ENCODE data around the gene IVL.

IVL gene

DNA sequence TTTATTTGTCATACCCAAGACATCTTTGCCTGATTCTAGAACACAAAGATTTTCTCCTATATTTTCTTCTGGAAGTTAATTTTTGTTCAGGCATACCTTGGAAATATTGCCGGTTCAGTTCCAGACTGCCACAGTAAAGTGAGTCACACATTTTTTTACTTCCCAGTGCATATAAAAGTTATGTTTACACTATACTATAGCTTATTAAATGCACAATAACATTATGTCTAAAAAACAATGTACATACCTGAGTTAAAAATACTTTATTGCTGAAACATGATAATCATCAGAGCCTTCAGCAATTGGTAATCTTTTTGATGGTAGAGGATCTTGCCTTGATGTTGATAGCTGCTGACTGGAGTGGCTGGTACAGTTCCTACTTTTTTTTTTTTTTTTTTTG is 20.2 kb upstream of the IVL start:
- DNase-seq (ENCODE audit: low read depth in 1 of 2, low spot score in 1 of 2), result no peak

DNA sequence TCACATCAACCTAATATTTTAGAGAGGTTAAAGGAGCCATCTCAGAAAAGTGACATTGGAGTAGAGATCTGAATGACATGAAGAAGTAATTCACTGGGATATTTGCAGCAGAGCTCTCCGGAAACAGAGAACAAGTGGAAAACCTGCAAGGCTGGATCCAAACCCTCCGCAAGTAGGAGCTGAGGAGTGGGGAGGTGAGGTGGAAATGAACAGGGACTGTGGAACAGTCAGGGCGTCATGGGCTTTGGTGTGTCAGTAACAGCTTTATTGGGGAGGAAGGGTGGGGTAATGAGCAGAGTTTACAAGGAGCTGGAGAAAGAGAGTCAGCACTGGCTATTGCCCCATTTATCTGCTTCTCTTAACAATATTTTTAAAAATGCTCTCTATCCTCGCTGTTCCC is 9.3 kb upstream of the IVL start:
- no peak for DNase-seq (ENCODE audit: low read depth in 1 of 2, low spot score in 1 of 2)

DNA sequence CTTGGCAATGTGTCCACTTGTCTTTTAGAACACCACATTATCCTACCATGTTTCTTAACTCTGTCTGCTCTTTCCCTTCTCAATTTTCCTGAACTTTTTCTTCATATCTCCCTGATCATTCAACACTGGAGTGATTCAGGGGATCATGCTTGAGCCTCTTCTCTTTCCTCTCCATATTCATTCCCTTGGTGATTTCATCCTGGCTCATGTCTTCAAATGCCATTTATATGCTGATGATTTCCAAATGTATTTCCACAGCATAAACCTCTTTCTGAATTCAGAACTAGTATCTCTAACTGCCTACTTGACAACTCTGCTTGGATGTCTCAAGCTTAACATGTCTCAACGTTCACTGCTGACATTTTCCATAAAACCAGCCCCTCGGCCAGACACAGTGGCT is 8.5 kb upstream of the IVL start:
- no peak for DNase-seq (ENCODE audit: low read depth in 1 of 2, low spot score in 1 of 2)

DNA sequence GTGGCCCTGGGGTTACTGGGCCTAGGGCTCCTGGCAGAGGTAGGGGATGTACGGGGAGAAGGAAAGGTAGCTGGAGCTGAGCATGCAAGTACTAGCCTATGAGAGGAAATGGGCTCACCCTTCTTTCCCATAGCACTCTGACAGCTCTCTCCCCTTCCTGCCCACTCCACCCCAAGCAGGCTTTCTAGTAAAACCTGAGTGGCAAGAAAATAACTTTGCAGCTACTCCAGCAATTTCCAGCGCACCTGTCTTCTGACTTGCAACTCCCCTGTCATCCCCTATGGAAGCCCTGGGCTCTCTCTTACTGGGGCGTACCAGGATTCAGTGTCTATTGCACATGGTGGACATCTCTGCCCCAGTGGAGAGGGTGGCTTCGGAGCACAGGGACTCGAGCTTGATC is 6.7 kb upstream of the IVL start:
- DNase-seq (ENCODE audit: low read depth in 1 of 2, low spot score in 1 of 2), result no peak

DNA sequence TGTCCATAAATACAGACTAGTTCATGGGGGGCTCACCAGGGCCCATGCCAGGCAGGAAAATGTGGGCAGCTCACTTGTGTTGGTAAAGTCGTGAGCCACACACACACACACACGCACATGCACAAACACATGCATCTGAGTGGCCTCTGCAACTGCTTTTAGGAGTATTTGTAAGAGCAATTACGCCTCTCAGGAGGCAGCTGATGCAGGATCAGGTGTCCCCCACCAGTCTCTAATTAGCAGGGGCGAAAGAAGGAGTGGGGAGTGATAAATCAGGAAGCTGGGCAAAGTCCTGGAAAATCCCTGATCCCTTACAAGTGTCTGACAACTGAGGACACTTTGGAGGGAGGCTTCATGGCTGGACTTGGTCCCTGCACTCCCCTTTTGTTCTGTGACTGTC is 5.7 kb upstream of the IVL start:
- no peak for DNase-seq (ENCODE audit: low read depth in 1 of 2, low spot score in 1 of 2)

DNA sequence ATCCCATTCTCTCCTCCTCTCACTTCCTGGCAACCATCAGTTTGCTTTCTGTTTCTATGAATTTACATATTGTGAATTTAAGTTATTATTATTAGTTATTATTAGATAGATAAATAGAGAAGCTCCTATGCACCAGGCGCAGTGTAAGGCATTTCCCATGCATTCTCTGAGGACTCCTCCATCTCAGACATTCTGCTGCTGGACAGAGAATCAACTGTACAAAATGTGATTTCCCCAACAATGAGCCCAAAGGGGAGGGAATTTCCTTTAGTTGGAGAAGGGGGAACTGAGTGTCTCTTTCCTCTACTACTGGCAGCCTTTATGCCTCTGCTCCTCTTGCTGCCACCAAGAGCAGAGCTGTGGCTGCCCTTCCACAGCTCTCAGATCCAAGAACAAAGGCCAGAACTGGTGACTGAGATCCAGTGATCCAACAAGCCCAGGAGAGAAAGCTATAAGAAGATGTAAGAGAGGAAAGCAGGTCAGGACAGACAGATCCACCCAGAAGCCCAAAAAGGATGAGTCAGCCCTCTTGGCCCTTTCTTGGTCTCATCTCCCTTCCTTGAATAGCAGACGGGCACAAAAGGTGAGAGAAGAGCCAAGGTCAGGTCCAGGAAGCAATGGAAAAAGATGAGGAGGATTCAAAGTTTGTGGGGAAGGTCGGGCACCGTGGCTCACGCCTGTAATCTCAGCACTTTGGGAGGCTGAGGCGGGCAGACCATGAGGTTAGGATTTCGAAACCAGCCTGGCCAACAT is 3.5 kb upstream of the IVL start:
- no peak for DNase-seq (ENCODE audit: low read depth in 1 of 2, low spot score in 1 of 2)

DNA sequence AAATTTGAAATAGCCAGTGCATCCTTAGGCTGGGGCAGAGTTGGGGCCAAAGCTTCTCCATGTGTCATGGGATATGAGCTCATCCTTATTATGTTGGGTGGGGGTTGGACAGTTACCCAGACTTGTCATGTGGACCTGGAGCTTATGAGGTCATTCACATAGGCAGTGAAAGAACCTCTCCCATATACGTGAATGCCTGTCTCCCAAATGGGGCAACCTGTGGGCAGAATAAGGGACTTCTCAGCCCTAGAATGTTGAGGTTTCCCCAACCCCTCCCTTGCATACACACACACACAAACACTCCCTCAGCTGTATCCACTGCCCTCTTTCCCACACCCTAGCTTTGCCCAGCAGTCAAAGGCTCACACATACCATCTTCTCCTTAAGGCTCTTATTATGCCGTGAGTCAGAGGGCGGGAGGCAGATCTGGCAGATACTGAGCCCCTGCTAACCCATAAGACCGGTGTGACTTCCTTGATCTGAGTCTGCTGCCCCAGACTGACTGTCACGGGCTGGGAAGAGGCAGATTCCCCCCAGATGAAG is 2.3 kb upstream of the IVL start:
- DNase-seq (ENCODE audit: low read depth in 1 of 2, low spot score in 1 of 2), result no peak

DNA sequence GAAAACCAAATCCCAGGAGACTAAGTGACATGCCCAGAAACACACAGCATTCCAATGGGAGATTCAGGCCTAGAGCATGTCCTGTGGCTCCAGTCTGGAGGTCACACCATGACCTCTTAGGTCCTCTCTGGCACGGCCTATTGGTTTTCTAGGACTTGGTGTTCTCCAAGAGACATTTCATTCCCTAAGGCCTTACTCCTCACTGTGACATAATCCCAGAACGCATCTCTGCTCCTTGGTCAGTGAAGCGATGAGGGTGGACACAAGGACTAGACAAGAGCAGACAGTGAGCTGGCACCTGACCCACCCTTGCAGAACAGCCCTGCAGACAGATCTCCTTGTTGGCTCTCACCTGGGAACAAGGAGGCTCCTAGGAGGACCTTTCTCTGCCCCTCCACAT is 860 bp downstream of the IVL start:
- no peak for DNase-seq (ENCODE audit: low read depth in 1 of 2, low spot score in 1 of 2)

DNA sequence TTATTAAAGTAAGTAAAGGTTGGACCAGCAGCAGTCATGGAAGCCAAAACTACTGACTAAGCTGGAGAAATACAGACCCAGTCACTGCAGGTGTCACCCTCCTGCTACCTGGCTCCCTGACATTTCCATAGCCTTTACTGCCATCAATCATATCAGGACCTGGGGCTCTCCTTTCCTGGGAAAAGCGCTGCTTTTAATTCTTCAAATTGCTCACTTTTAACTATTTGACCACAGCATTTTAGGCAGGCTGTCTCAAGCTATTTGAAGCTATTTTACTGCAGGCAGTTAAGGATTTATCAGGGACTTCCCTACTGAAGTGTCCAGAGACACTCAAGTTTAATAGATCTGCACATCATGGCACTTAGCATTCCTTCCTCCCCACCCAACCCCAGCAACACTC is 4.1 kb downstream of the IVL start:
- DNase-seq (ENCODE audit: low read depth in 1 of 2, low spot score in 1 of 2), result no peak

DNA sequence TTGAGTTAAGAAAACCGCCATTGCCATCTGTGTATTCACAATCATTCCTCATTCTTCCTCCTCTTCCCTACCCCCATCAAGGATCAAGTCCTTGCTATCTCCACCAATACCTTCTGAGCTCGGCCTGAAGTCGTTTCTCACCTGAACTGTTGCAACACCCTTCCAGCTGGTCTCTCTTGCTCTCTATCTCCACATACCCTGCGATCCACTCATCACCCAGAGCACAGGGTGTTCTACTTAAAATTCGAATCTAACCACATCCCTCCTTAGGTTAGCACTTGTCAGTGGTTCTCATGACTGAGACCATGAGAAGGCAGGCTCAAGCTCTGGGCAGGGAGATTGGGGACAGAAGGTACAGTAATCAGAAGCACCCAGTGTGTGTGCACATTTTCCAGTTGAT is 4.6 kb downstream of the IVL start:
- DNase-seq (ENCODE audit: low read depth in 1 of 2, low spot score in 1 of 2), result no peak

DNA sequence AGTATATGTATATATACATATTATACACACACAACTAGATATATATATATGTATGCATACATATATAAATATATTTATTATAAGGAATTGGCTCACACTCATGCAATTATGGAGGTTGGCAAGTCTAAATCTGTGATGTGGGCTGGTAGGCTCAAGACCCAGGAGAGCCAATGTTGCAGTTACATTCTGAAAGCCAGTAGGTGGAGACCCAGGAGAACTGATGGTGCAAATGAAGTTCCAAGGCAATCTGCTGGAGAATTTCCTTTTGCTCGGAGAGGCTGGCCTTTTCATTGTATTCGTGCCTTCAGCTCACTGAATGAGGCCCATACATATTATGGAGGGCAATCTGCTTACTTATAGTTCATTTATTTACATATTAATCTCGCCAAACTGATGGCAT is 9.4 kb downstream of the IVL start:
- no peak for DNase-seq (ENCODE audit: low read depth in 1 of 2, low spot score in 1 of 2)

DNA sequence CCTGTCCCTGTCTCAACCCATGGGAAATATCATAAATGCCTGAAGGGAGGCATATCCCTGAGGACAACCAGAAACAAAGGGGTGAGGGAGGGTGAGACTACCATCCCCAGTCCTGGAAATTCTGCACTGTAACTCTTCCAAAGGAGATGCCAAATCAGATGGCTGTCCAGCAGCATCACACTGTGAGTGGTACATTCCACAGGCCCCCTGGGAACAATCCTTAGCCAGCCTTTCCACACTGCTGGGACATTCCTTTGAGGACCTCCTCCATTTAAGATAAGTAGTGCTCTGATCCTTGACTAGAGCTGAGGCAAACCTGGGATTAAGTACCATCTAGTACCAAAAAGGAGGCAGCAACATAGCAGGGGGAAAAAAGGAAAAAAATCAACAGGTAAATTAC is 10.7 kb downstream of the IVL start:
- DNase-seq (ENCODE audit: low read depth in 1 of 2, low spot score in 1 of 2), result no peak

DNA sequence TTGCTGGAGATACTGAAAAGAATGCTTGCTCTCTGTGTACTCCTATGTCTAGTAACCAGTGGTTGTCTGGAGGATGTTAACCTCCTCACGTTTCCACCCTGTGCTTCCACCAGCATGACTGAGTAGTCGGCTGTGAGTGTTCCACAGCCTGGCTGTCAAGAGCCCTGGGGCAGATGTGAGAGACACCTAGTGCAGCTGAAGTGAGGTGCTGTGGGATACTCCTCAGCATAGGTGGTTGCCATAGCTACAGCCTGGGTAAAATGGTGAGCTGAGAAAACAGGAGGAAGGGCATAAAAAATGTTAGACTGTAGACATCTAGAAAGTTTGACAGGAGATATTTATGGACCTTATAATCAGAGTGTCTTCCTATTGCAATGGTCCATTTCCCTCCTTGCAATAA is 15.8 kb downstream of the IVL start:
- DNase-seq (ENCODE audit: low read depth in 1 of 2, low spot score in 1 of 2), result no peak

DNA sequence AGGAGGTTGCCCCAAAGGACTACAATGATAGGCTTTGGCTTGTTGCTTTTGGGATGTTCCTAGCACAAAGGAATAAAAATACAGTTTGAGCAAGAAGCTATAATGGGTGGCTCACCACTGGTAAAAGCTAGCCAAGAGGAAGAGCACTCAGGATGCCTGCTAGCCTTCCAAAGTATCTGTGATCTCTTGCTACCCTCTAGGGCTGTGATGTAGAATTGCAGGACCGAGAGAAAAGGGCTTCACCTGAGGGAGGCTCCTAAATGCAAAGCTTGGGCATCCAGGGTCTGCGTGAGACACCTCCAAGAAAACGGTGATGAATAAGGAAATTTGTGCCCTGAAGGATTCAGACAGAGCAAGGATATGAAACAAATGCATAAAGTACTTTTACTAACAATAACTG is 17.7 kb downstream of the IVL start:
- no peak for DNase-seq (ENCODE audit: low read depth in 1 of 2, low spot score in 1 of 2)

DNA sequence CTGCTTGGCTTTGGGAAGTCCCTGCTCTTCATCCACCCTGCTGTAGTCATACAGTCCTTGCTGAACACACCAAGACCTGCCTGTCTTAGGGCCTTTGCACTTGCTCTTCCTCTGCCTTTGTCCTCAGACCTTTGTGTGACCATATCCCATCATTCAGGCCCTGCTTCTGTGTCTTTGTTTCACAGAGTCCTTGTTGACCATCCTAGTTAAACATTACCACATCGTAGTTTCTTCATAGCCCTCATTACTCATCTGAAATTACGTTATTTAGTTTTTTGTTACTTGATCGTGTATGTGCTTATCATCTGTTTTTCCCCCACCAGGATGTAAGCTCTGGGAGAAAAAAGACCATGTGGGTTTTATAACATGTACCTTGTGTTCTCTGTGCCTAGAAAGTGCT is 20.3 kb downstream of the IVL start:
- DNase-seq (ENCODE audit: low read depth in 1 of 2, low spot score in 1 of 2), result no peak

DNA sequence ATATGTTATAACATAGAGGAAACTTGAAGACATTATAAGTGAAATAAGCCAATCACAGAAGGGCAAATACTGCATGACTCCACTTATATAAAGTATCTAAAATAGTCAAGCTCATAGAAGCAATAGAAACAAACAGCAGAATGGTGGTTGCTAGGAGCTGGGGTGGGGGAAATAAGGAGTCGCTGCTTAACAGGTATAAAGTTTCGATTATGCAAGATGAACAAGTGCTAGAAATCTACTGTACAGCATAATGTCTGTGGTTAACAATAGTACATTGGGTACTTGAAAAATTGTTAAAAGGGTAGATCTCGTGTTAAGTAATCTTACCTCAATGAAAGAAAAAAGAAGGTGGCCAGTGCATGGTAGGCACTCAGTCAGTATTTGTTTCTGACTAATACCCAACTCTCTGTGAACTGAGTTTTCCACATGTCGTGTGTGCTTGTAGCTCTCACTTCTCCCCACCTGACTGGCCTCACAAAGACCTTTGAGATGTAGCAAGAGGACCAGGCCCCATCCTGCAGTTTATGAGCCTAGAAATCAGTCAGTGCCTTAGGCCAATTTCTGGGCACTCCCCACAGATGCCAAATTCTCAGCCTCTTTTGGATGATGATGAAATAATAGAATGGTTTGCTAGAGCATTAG is 23.9 kb downstream of the IVL start:
- DNase-seq (ENCODE audit: low read depth in 1 of 2, low spot score in 1 of 2), result no peak

DNA sequence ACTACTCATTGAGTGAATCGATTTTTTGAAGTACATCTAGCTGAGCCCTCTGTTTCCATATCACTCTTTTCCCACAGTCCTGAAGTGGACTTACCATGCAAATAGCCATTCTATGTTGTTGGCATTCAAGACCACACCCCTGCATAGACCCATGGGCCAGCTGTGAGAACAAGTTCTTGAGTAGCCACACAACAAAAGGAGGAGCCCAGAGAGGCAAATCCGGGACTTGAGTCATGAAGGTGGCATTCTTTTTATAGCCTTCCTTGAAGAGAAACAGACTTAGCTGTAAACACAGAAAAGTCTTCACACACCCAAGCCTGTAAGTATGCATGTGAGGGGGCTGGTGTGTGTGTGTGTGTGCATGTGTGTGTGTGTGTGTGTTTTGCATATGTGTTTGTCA is 24.9 kb downstream of the IVL start:
- no peak for DNase-seq (ENCODE audit: low read depth in 1 of 2, low spot score in 1 of 2)

DNA sequence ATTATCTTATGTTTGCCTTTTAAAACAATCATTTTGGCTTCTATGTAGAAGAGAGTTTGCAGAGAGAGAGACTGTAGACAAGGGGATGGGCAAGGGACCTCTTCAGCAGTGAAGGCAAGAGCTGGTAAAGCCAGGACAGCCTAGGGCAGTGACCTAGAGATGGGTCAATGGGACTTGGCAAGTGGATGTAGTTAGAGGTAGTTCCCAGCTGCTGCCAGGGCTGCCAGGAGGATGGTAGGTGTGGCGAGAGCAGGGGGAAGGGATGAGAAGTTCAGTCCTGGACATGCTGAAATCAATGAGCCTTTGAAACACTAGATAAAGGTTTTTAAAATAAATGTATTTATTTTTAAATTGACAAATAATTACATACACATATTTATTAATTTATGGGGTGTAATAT is 32.3 kb downstream of the IVL start:
- no peak for DNase-seq (ENCODE audit: low read depth in 1 of 2, low spot score in 1 of 2)

DNA sequence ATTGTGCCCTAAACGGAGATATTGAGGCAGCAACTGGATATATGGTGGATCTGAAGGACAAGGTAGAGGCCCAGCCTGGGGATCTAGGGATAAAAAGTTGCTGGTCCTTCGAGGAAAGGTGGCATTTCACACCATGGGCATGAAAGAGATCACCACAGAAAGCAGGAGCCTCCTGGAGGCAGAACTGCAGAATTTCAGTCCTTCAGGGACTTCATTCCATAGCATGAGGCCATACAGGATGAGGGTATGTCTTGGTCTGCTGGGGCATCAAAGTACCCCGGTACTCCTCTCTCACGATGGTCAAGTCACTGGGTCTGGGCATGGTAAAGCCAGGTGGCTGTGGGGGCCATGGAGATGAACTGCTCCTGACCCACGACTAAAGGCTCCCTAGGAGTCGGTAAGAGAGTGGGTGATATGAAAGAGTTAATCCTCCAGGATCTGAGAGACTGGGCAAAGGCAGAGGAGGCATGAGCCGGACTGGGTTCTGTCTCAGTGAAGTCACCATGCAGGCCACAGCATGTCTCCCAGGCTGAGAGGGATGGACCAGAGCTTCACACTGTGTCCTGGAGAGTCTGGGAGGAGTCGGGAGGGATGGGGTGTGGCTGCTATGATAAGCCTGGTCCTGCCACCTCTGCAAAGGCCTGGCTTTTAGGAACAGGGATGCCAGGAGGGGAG is 32.8 kb downstream of the IVL start:
- DNase-seq (ENCODE audit: low read depth in 1 of 2, low spot score in 1 of 2), result no peak

DNA sequence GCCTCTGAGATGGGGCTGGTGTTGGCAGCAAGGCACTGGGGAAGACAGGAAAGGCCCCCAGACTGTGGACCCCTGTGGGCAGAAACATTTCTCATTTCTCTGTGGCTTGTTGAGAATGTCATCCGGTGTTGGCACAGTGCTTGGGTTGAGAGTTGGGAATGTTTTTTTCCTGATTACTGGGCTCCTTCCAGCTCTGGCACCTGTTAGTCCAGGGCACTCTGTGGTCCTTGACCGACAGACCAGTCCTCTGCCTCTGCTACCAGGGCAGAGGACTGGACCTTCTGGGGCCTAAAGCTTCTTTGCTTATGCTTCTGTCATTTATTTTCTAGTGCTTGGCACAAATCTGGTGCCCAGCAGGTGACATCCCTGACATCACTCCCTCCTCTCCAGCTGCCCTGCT is 33.8 kb downstream of the IVL start:
- no peak for DNase-seq (ENCODE audit: low read depth in 1 of 2, low spot score in 1 of 2)

DNA sequence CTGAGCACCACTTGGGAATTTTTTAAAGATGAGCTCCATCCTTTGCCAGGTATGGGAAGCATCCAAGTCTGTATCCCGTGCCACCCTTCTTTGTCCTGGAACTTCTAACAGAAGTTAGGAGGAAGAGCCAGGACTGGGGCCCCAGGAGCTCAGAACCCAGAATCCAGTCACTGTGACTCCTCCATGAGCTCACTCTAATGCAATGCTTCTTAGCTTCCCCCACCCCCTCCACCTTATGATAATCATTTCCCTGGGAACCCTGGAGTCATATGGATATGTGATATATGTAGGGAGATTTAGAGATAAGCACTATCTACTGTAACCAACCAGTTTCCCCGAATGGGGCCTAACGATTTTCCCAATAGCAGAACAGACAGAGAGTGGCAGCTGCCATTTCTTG is 37.9 kb downstream of the IVL start:
- no peak for DNase-seq (ENCODE audit: low read depth in 1 of 2, low spot score in 1 of 2)

DNA sequence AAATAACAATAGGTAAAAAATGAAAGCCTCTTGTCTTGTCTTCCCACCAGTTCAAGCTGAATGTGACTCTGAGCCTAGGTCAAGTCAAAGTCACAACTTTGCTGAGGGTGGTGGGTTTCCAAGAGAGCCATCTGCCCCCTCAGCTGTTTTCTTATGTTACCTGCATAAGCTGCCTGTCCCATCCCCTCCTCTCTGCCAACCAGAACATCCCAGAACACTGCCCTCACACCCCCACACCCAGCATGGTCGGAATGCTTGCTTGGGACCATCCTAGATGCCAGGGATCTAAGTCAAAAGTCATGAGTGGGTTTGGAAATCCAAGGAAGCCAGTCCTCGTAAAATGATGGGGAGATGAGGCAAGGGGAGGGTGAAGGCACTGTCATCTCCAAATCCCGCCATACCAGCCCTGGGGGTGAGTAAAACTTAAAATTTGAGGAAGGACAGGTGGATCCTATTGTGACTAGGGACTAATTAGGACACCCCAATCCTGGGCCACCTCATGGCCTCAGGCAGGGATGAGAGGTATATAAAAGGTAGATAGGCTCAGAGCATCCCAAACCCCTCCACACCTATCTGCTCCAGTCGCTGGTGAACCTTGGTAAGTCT is 38.4 kb downstream of the IVL start, which contains the start of gene SPRR5:
SPRR5 (plus strand) TSS at position 556 of the 606 bp plus-strand sequence. CDS start 1,349 bp downstream, outside the sequence.
- no peak for DNase-seq (ENCODE audit: low read depth in 1 of 2, low spot score in 1 of 2)
